WTC11 (cell line): ENCODE measurements around the gene NPIPB8. TPM values are rescaled to one million over a fixed set of nuclear protein-coding genes. Genes with fewer than 3 reads are reported as not detected.
"Not testable (repeated sequence)": the region's sequence is repeated elsewhere in the genome, so short reads cannot be mapped to it uniquely, and the experiment has no call there.

ENCODE experiments used
- ATAC-seq: fragments of 200-7000 bp; cut with Tn5 transposase; 2 replicates; pipeline ENCODE4 v1.10.0; 2021; ENCODE audit warnings: mild to moderate bottlenecking, moderate library complexity
- CTCF ChIA-PET: fragments of 300-600 bp; sonication (Branson Sonifier 250); formaldehyde crosslinking; loops from one replicate; lab custom pipeline; 2021; ENCODE audit warnings: antibody characterized with exemption; lab: Charles Lee
- POLR2A ChIA-PET: fragments of 350-600 bp; sonication (Branson Sonifier 250); formaldehyde crosslinking; loops from one replicate; lab custom pipeline; 2021; ENCODE audit warnings: antibody characterized with exemption; lab: Charles Lee
- DNase-seq: peaks from one replicate; pipeline ENCODE4 v3.0.0; 2021; ENCODE audit warnings: low spot score
- H3K27ac Mint-ChIP-seq: 2 replicates; pipeline ENCODE4 v1.8.0; 2021; ENCODE audit warnings: mixed read lengths
- H3K27me3 Mint-ChIP-seq: 2 replicates; pipeline ENCODE4 v1.8.0; 2021; ENCODE audit warnings: low read depth, mild to moderate bottlenecking, moderate library complexity, mixed read lengths
- H3K36me3 Mint-ChIP-seq: 2 replicates; pipeline ENCODE4 v1.8.0; 2021; ENCODE audit warnings: mixed read lengths
- H3K4me1 Mint-ChIP-seq: 2 replicates; pipeline ENCODE4 v1.8.0; 2022; ENCODE audit warnings: mixed read lengths
- H3K4me3 Mint-ChIP-seq: 2 replicates; pipeline ENCODE4 v1.8.0; 2021; ENCODE audit warnings: mild to moderate bottlenecking, moderate library complexity, mixed read lengths
- H3K9me3 Mint-ChIP-seq: 2 replicates; pipeline ENCODE4 v1.8.0; 2021; ENCODE audit warnings: mixed read lengths
- total RNA-seq: library from RNA; stranded (reverse); gene quantifications from 3 replicates; pipeline ENCODE4 v1.2.3, GENCODE V29; 2021

The NPIPB8 gene
- total RNA-seq, 1 experiment from 2014 or later: 1.3 TPM

- H3K4me3 Mint-ChIP-seq, ATAC-seq, CTCF ChIA-PET, DNase-seq, H3K9me3 Mint-ChIP-seq, H3K27me3 Mint-ChIP-seq, H3K4me1 Mint-ChIP-seq, H3K27ac Mint-ChIP-seq, H3K36me3 Mint-ChIP-seq, POLR2A ChIA-PET: not testable (repeated sequence)
Observed at GRCh38 chr16:28700349-28700748, 62.5 kb downstream of the NPIPB8 start.

GRCh38 chr16:28701384-28701783, 63.5 kb downstream of the NPIPB8 start:
- H3K27ac Mint-ChIP-seq, DNase-seq, POLR2A ChIA-PET, H3K36me3 Mint-ChIP-seq, H3K4me3 Mint-ChIP-seq, CTCF ChIA-PET, H3K4me1 Mint-ChIP-seq, H3K27me3 Mint-ChIP-seq, H3K9me3 Mint-ChIP-seq: not testable (repeated sequence)
- peak; percentile 65 for ATAC-seq

- H3K27me3 Mint-ChIP-seq, H3K36me3 Mint-ChIP-seq, ATAC-seq, DNase-seq, POLR2A ChIA-PET, H3K4me1 Mint-ChIP-seq, H3K27ac Mint-ChIP-seq, H3K9me3 Mint-ChIP-seq, H3K4me3 Mint-ChIP-seq, CTCF ChIA-PET: not testable (repeated sequence)
Observed at GRCh38 chr16:28704246-28704645, 66.4 kb downstream of the NPIPB8 start.

Other genes starting within 250 kb of the NPIPB8 start
- gene EIF3CL, start 234.2 kb upstream of the NPIPB8 start, total RNA-seq: 92.5 to 144 TPM (median 103 TPM) in 3 replicates
- gene NPIPB7, start 165.7 kb upstream of the NPIPB8 start, total RNA-seq: 0.33 to 0.92 TPM (median 0.66 TPM) in 3 replicates
- gene CLN3, start 146.0 kb upstream of the NPIPB8 start, total RNA-seq: 20.9 to 23.9 TPM (median 22.3 TPM) in 3 replicates
- 0.09 to 0.11 TPM in 2 of 3 replicates, not detected in the other for gene APOBR, start 143.4 kb upstream of the NPIPB8 start, total RNA-seq
- not detected in 3 replicates for gene IL27, start 131.2 kb upstream of the NPIPB8 start, total RNA-seq
- 0.33 to 1.1 TPM (median 0.66 TPM) in 3 replicates for gene NUPR1, start 99.1 kb upstream of the NPIPB8 start, total RNA-seq
- 15.0 to 23.3 TPM (median 17.1 TPM) in 3 replicates for gene SGF29, start 84.1 kb upstream of the NPIPB8 start, total RNA-seq
- 0.35 to 0.87 TPM (median 0.55 TPM) in 3 replicates for gene SULT1A2, start 41.0 kb upstream of the NPIPB8 start, total RNA-seq
- 3.2 to 5.6 TPM (median 5.4 TPM) in 3 replicates for gene SULT1A1, start 28.0 kb upstream of the NPIPB8 start, total RNA-seq
- 728 to 868 TPM (median 730 TPM) in 3 replicates for gene EIF3C, start 73.4 kb downstream of the NPIPB8 start, total RNA-seq
- gene NPIPB9, start 113.7 kb downstream of the NPIPB8 start, total RNA-seq: 1.4 to 2.5 TPM (median 1.5 TPM) in 3 replicates
- gene ATXN2L, start 184.9 kb downstream of the NPIPB8 start, total RNA-seq: 210 to 243 TPM (median 225 TPM) in 3 replicates
- gene TUFM, start 208.3 kb downstream of the NPIPB8 start, total RNA-seq: 233 to 296 TPM (median 252 TPM) in 3 replicates
- 51.6 to 55.3 TPM (median 53.1 TPM) in 3 replicates for gene SH2B1, start 225.8 kb downstream of the NPIPB8 start, total RNA-seq
- gene ATP2A1, start 240.4 kb downstream of the NPIPB8 start, total RNA-seq: 4.7 to 6.4 TPM (median 5.6 TPM) in 3 replicates